GM12878 (cell line): ENCODE data around the gene ANGPTL4. TPM values are rescaled to one million over a fixed set of nuclear protein-coding genes. Genes with fewer than 3 reads are reported as not detected.

Source experiments
- BCL11A ChIP-seq: IDR thresholded peaks from 2 replicates; pipeline ENCODE4 v1.6.1; 2011; ENCODE audit warnings: low read depth, low read length
- CUX1 ChIP-seq: IDR thresholded peaks from 2 replicates; pipeline ENCODE4 v1.6.1; 2012; ENCODE audit warnings: improper control_type of control experiment, low read depth, low read length; ENCODE audit not compliant: insufficient replicate concordance
- MYB ChIP-seq: fragments of 150-350 bp; IDR thresholded peaks from 2 replicates; pipeline ENCODE4 v1.6.1; 2014; ENCODE audit warnings: mild to moderate bottlenecking, low read depth, low read length, borderline replicate concordance
- PKNOX1 ChIP-seq: fragments of 450-650 bp; IDR thresholded peaks from 2 replicates; pipeline ENCODE4 v1.6.1; 2016; ENCODE audit warnings: mild to moderate bottlenecking
- RAD51 ChIP-seq: fragments of 450-650 bp; IDR thresholded peaks from 2 replicates; pipeline ENCODE4 v1.6.1; 2016; ENCODE audit warnings: moderate library complexity, mild to moderate bottlenecking, inconsistent platforms
- STAT3 ChIP-seq: IDR thresholded peaks from 2 replicates; pipeline ENCODE4 v1.6.1; 2011; ENCODE audit warnings: low read depth, low read length, improper control_type of control experiment
- ZNF622 ChIP-seq: fragments of 450-650 bp; IDR thresholded peaks from 2 replicates; pipeline ENCODE4 v1.6.1; 2017; ENCODE audit warnings: mild to moderate bottlenecking, inconsistent platforms
- polyA plus RNA-seq, 11 experiments: library from polyadenylated mRNA; depleted of rRNA in 4 of 11; unstranded in 6 of 11; stranded (reverse) in 5 of 11; fragments of >200 nt; fragmentation: Nextera tagmentation in 4 of 11; fragmentation: Illumina TruSeq in 1 of 11; extraction: Ambion mirVana in 4 of 11; extraction: Trizol in 1 of 11; gene quantifications; 1 replicate in 1 of 11; 2 replicates in 10 of 11; pipeline versions ENCODE4 v1.2.1 to v1.2.3, GENCODE V29; 2011 to 2016; ENCODE audit warnings: inconsistent platforms in 2 of 11, missing spikeins in 2 of 11, low read depth in 1 of 11
- total RNA-seq, 4 experiments: library from RNA; depleted of rRNA in 3 of 4; stranded (reverse); fragments of >200 nt in 3 of 4; fragmentation: Illumina TruSeq in 1 of 4; extraction: Trizol in 1 of 4; gene quantifications; 2 replicates each; pipeline versions ENCODE4 v1.2.1 to v1.2.3, GENCODE V29; 2013 to 2021

Gene ANGPTL4
- total and polyA plus RNA-seq, 10 of the 15 experiments (the other 5 are each of a cell fraction or from before 2014, with no cell fraction given) = 0.45 TPM; not detected in 9

- no peak for TF ChIP-seq CUX1
- no peak for TF ChIP-seq STAT3
- no peak for TF ChIP-seq PKNOX1
- TF ChIP-seq RAD51 = no peak
- TF ChIP-seq BCL11A = no peak
- no peak for TF ChIP-seq ZNF622
- no peak for TF ChIP-seq MYB
- TF ChIP-seq, all 136 proteins: peak for 0
Observed at GRCh38 chr19:8398311-8398771, 34.4 kb downstream of the ANGPTL4 start (continued).
